Spleen (tissue), 7 donors: ENCODE measurements around the gene FAN1.

ENCODE experiments used
- CTCF ChIP-seq, 11 experiments: fragments of 200-600 bp in 7 of 11; fragments of 450-650 bp in 4 of 11; sonication (generic) in 4 of 11; IDR thresholded peaks in 8 of 11; conservative IDR thresholded peaks in 3 of 11; 1 replicate in 7 of 11; 2 replicates in 4 of 11; pipeline versions ENCODE4 v1.4.0 to v1.8.0; 2016 to 2021; ENCODE audit warnings: antibody characterized with exemption in 11 of 11, inconsistent platforms in 4 of 11, mild to moderate bottlenecking in 1 of 11
- POLR2A ChIP-seq, 3 donors: fragments of 450-650 bp; IDR thresholded peaks; one replicate each; pipeline ENCODE4 v1.5.1; 2017; ENCODE audit warnings: antibody characterized with exemption in 3 of 3, mild to moderate bottlenecking in 1 of 3
- donor health status: DM: no; HTN: no; CAD: no; lungs with moderate emphysema.
- donor health status: DM: no; HTN: no; CAD: no.
- donor health status: DM: no; HTN: no; CAD: no.

GRCh38 chr15:30870681-30871080, 33.0 kb upstream of the FAN1 start:
- TF ChIP-seq CTCF (IDR thresholded peaks at IDR 0.05 in 8 of 11, conservative IDR thresholded peaks at IDR 0.05 in 3 of 11) (no peak), POLR2A (IDR thresholded peaks at IDR 0.05) (no peak)
